Cardiac fibroblast (primary cell): ENCODE data around the gene ZNF726.
"Not testable (repeated sequence)": the region's sequence is repeated elsewhere in the genome, so short reads cannot be mapped to it uniquely, and the experiment has no call there.

ENCODE experiments used
- DNase-seq, 2 donors: peaks; one replicate each; pipeline versions ENCODE4 v3.0.0 to v3.0.0-alpha.2; 2010; ENCODE audit warnings: low read depth in 2 of 2
- H3K4me3 ChIP-seq, 2 donors: replicated peaks in 1 of 2; 1 replicate in 1 of 2; 2 replicates in 1 of 2; pipeline ENCODE4 v1.5.1; 2011; ENCODE audit warnings: low read depth in 2 of 2, low read length in 2 of 2, mild to moderate bottlenecking in 2 of 2, moderate library complexity in 1 of 2
- CTCF ChIP-seq: IDR thresholded peaks from one replicate; pipeline ENCODE4 v1.5.1; 2011; ENCODE audit warnings: low read depth, mild to moderate bottlenecking, low read length, inconsistent platforms

ZNF726 gene

GRCh38 chr19:23969630-23970029 lies 54.9 kb downstream of the ZNF726 start:
- TF ChIP-seq CTCF = no peak
- H3K4me3 ChIP-seq = no peak overlapping the region
- DNase-seq = no peak

- H3K4me3 ChIP-seq = no peak overlapping the region
- TF ChIP-seq CTCF = no peak
- DNase-seq = no peak
These were observed 56.9 kb downstream of the ZNF726 start for GRCh38 chr19:23971598-23971997.

DNA sequence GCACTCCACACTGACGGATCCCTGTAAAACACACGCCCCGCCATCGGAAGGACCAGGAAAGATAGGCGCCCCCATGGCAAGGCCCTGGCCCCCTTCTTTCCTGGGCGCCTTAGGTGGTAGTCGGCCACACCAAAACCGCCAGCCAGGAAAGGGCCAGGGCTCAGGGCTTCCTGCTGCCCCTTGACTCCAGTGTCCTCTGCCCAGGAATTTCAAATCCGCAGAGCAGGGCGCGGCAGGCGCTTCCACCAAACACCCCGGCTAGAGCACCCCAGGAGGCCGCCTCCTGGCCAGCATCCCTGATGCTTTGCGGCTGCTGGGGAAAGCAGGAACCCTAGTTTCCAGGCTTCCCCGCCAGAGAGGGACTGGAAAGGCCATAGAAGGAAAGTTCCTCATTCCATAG lies 57.5 kb downstream of the ZNF726 start:
- TF ChIP-seq CTCF = no peak
- no peak for DNase-seq
- H3K4me3 ChIP-seq = no peak overlapping the region

- DNase-seq = no peak
- no peak for TF ChIP-seq CTCF
- no peak overlapping the region for H3K4me3 ChIP-seq
These were observed 60.3 kb downstream of the ZNF726 start for GRCh38 chr19:23974941-23975340.

- H3K4me3 ChIP-seq, DNase-seq: not testable (repeated sequence)
These were observed 61.9 kb downstream of the ZNF726 start for GRCh38 chr19:23976631-23977030.

GRCh38 chr19:23977256-23977655 lies 62.6 kb downstream of the ZNF726 start:
- H3K4me3 ChIP-seq, DNase-seq: not testable (repeated sequence)

GRCh38 chr19:23978068-23978467 lies 63.4 kb downstream of the ZNF726 start:
- no peak overlapping the region for H3K4me3 ChIP-seq
- DNase-seq = no peak
- no peak for TF ChIP-seq CTCF

- no peak for DNase-seq
- TF ChIP-seq CTCF = no peak
- H3K4me3 ChIP-seq = no peak overlapping the region
These were observed 66.1 kb downstream of the ZNF726 start for GRCh38 chr19:23980805-23981204.
